ENCODE results near the gene FAAP24.
"Not testable (repeated sequence)": the region's sequence is repeated elsewhere in the genome, so short reads cannot be mapped to it uniquely, and the experiment has no call there.

FAAP24 gene

DNA sequence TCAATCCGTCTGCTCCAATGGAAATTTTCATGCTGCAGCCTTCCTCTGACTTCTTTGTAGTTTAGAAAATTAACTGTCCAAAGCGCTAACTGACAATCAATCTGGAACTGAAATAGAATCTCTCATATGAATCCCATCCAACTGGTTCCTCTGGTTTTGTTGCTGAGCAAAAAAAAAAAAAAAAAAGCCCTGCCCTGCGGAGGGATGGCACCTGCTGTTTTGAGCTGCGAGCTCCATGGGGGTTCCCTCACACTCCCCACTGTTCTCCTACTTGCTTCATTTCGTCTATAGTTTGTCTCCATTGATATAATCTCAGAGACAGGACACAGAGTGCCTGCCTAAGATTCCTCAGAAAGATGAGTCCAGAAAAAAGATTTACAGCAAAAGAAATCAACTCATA lies 33.4 kb downstream of the FAAP24 start:
- no peak overlapping the region for H3K4me3 ChIP-seq (ENCODE audit: low read length)
- TF ChIP-seq, protein P1, sequence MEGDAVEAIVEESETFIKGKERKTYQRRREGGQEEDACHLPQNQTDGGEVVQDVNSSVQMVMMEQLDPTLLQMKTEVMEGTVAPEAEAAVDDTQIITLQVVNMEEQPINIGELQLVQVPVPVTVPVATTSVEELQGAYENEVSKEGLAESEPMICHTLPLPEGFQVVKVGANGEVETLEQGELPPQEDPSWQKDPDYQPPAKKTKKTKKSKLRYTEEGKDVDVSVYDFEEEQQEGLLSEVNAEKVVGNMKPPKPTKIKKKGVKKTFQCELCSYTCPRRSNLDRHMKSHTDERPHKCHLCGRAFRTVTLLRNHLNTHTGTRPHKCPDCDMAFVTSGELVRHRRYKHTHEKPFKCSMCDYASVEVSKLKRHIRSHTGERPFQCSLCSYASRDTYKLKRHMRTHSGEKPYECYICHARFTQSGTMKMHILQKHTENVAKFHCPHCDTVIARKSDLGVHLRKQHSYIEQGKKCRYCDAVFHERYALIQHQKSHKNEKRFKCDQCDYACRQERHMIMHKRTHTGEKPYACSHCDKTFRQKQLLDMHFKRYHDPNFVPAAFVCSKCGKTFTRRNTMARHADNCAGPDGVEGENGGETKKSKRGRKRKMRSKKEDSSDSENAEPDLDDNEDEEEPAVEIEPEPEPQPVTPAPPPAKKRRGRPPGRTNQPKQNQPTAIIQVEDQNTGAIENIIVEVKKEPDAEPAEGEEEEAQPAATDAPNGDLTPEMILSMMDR (conservative IDR thresholded peaks at IDR 0.05; ENCODE audit: low read length): no peak
- DNase-seq (ENCODE audit: low read depth): no peak

DNA sequence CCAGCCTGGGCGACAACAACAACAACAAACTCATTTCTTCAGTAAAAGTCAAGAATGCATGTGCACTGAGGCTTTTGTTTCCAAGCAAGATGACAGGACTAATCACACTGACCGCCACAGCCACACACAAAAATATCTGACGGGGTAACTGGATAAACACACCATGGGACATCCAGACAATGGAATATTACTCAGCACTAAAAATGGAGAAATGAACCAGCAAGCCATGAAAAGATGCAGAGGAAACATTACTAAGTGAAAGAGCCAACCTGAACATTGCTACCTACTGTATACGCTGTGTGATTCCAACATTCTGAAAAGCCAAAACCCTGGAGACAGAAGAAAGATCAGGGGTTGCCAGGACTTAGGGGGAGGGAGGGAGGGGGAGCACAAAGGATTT lies 36.7 kb downstream of the FAAP24 start:
- TF ChIP-seq, protein P1 (conservative IDR thresholded peaks at IDR 0.05; ENCODE audit: low read length): no peak
- H3K4me3 ChIP-seq (ENCODE audit: low read length): no peak overlapping the region
- no peak for DNase-seq (ENCODE audit: low read depth)

DNA sequence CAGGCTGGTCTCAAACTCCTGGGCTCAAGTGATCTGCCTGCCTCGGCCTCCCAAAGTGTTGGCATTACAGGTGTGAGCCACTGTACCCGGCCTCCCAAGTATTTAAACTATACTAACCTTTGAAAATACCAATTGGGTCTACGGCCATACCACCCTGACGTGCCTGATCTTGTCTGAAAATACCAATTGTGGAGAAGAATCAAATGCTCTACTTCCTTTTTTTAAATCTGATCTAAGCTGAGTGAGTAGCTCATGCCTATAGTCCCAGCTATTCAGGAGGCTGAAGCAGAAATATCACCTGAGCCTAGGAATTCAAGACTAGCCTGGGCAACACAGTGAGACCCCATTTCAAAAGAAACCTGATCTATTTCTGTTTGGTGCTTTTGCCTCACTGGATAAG lies 38.8 kb downstream of the FAAP24 start:
- H3K4me3 ChIP-seq (ENCODE audit: low read length); DNase-seq (ENCODE audit: low read depth): not testable (repeated sequence)

DNA sequence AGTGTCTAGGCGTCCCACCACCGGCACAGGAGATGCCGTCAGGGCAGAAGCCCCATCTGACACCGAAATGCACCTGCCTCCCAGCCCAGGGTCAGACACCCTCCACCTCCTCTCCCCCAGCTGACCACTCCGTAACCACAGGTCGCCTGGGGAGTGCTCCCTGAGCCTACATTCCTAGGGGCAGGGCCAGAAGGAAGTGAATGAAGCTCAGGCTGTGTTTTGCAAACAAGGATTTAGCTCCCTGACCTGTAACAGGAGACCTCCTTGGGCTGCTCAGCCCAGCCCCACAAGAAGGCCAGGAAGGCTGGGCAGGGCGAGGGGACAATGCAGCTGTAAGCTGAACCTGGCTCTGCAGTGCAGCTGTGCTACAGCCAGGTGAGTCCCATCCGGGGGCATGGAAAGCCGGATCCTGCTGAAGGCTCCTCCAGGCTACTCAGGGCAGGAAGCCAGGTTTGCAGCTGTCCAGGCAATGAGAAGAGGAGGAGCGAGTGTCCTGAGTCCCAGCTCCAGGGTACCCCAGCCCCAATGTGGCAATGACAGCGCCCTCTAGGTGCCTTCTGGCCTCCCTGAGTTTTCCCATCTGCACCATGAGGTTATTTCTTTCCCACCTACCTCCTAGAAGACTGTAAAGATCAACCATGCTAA lies 50.6 kb downstream of the FAAP24 start:
- no peak for DNase-seq (ENCODE audit: low read depth)
- no peak overlapping the region for H3K4me3 ChIP-seq (ENCODE audit: low read length)

DNA sequence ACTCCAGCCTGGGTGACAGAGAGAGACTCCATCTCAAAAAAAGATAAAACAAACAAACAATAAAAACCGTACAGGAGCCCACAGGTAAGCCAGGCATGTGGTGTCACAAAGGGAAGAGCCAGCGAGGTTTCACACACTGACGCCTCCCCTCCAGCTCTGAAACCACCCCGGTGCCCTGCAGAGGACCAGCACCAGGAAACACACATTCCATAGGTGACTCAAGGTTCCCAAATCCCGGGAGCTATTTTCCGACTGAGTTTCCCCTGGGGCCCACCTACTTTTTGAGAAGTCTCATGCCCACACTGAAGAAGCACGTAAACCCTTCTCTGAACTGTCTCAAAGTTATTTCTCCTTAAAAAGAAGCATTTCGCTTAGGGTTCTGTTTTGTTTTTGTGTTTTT lies 52.4 kb downstream of the FAAP24 start:
- TF ChIP-seq, protein P1 (conservative IDR thresholded peaks at IDR 0.05; ENCODE audit: low read length): no peak
- DNase-seq (ENCODE audit: low read depth): no peak
- H3K4me3 ChIP-seq (ENCODE audit: low read length): no peak overlapping the region

More for the DNA sequence above, 50.6 kb downstream of the FAAP24 start:
- TF ChIP-seq, protein P1 (conservative IDR thresholded peaks at IDR 0.05; ENCODE audit: low read length): no peak

DNA sequence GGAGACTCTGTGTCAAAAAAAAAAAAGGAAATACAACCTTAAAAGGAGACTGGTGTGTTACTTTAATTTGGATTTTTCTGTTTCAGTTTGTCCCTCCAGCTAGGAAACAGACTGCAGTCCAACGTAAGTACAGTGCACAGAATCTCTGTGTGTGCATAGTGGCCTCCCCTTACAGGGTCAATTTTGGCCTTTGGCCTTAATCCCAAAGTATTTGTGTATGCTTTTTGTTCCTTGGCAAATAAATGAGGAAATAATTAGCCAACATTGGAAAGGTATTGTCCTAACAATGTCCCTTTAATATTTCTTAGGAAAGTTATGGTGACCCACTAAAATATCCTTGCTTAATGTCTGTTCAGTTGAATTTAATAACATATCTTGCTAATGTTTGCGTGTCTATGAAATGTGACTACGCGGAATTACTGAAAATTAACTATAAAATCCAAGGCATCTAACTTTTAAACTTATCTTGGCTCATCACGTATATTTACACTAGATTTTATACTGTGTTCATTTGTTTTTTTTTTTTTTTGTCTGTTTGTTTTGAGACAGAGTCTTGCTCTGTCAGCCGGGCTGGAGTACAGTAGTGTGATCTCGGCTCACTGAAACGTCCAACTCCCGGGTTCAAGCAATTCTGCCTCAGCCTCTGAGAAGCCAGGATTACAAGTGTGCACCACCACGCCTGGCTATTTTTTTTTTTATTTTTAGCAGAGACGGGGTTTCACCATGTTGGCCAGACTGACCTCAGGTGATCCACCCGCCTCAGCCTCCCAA lies 53.6 kb downstream of the FAAP24 start:
- not testable (repeated sequence) for H3K4me3 ChIP-seq (ENCODE audit: low read length); DNase-seq (ENCODE audit: low read depth)

DNA sequence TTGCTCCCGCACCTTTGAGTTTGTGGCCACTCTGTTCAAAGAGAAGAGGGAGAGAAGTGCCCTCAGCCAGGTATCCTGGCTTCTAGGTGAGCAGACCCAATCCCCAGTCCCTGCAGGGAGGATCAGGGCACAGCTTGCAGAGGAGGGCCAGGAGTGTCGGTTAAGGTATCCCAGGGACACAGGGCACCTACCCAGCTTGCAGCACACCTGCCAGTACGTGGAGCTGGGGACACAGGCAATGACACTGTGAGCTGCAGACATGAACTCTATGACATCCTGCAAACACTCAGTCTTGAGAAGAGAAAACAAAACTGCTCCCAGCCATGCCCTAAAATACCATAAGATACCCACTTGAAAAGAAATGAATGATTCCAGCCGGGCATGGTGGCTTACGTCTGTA lies 54.6 kb downstream of the FAAP24 start:
- not testable (repeated sequence) for H3K4me3 ChIP-seq (ENCODE audit: low read length); DNase-seq (ENCODE audit: low read depth)
